HG03196 (cell line): ENCODE data around the gene KLHL36.
"Not testable (repeated sequence)": the region's sequence is repeated elsewhere in the genome, so short reads cannot be mapped to it uniquely, and the experiment has no call there.

Experiments used
- ATAC-seq: cut with Tn5 transposase; IDR thresholded peaks from one replicate; pipeline ENCODE4 v1.9.1; 2021; ENCODE audit not compliant: unreplicated experiment

KLHL36 gene

GRCh38 chr16:84667600-84668309 lies 19.4 kb downstream of the KLHL36 start:
- no peak for ATAC-seq

GRCh38 chr16:84670063-84670462 lies 21.8 kb downstream of the KLHL36 start:
- ATAC-seq, result no peak

- peak; percentile 65 for ATAC-seq
Observed at GRCh38 chr16:84672276-84673202, 24.2 kb downstream of the KLHL36 start.

DNA sequence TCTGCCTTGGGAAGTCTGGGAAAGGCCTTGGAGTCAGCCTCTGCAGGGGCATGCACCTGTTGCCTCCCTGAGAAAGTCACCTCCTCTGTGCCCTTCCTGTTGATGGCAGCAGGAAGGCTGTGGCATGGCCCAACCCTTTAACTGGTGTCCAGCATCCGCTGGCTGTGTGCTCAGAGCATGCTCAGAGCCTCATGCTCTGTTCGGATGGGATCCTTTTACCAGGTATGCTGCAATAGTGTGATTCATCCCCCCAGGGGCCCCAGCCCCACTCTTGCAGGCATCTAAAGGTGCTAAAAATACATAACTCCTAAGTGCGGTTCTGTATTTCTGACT lies 24.9 kb downstream of the KLHL36 start:
- ATAC-seq, result no peak

GRCh38 chr16:84673561-84673960 lies 25.2 kb downstream of the KLHL36 start:
- ATAC-seq, result no peak

- no peak for ATAC-seq
Observed at GRCh38 chr16:84675423-84675822, 27.1 kb downstream of the KLHL36 start.

GRCh38 chr16:84675884-84676283 lies 27.6 kb downstream of the KLHL36 start:
- ATAC-seq, result no peak

DNA sequence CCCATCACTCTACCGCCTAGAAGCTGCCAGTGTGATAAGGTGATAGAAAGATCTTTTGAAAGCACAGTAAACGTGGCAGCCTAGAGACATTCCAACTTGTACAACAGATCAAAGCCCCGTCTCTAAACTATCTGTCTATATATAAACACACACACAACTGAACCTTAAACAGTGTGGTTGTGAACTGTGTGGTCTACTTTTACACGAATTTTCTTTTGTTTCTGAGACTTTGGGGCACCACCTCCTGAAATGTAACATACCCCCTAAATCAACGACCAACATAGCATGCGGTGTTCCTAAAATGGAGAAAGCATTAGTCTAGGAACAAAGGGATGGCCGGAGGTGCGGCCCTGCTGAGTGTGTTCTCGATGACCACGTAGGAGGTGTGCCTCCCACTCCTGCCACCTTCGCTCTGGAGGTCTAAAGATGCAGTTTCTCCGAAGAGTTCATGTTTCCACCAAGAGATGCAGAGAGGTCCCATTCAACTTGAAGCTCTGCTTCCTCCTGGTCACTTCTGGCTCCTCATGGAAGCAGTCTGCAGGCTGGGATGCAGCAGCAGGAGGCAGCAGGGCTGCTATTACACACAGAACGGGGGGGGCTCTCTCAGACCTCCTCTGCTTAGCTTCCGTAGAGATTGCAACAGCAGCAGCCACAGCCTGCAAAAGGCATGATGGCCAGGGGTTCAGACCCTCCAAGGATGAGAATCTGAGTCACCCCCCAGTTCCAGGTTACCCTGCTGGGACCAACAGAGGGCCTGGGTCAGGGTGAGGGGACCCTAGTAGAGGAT lies 28.9 kb downstream of the KLHL36 start:
- no peak for ATAC-seq

DNA sequence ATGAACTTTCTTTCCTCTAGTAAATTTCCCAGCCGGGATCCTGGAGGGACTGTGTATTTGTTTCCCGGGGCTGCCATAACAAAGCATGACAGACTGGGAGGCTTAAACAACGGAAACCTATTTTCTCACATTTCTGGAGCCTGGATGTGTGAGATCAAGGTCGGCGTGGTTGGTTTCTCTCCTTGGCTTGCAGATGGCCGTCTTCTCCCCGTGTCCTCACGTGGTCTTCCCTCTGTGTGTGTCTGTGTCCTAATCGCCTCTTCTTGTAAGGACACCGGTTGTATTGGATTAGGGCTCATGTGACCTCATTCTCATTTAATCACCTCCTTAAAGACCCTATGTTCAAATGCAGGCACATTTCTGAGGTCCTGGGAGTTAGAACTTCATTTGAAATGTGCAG lies 29.5 kb downstream of the KLHL36 start:
- ATAC-seq, result no peak

DNA sequence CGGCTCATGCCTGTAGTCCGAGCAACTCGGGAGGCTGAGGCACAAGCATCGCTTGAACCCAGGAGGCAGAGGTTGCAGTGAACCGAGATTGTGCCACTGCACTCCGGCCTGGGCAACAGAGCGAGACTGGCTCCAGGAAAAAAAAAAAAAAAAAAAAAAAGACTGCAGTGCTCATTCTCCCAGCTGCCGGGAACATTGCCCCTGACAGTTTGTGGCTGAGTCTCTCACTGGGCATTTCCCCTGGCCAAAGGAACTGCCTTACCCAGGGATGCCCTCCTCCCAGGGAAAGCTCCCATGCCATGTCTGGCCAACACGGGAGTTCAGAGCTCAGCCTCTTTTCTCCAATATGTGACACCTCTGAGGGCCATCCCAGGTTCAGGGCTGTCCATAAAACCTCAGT lies 30.2 kb downstream of the KLHL36 start:
- ATAC-seq, result no peak

DNA sequence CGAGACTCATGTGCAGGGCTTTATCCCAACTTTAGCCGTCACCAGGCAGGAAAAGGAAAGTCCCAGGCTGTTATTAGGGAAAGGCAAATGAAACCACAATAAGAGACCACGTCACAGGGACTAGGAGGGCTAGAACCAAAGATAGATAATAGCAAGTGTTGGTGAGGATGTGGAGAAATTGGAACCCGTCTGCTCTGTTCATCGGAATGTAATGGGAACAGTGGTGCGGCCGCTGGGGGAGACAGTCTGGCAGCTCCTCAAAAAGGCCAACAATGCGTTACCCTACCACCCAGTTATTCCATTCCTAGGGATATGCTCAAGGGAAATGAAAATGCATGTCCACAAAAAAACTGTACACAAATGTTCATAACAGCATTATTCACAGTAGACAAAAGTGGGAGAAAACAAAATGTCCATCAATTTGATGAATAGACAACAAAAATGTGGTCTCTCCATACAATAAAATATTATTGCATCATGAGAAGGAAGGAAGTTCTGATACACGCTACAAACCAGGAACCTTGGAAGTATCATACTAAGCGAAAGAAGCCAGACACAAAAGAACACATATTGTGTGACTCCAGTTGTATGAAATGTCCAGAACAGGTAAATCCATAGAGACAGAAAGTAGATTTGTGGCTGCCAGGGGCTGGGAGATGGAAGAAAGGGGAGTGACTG lies 32.0 kb downstream of the KLHL36 start:
- no peak for ATAC-seq

- ATAC-seq, result no peak
Observed at GRCh38 chr16:84680843-84681629, 32.7 kb downstream of the KLHL36 start.

DNA sequence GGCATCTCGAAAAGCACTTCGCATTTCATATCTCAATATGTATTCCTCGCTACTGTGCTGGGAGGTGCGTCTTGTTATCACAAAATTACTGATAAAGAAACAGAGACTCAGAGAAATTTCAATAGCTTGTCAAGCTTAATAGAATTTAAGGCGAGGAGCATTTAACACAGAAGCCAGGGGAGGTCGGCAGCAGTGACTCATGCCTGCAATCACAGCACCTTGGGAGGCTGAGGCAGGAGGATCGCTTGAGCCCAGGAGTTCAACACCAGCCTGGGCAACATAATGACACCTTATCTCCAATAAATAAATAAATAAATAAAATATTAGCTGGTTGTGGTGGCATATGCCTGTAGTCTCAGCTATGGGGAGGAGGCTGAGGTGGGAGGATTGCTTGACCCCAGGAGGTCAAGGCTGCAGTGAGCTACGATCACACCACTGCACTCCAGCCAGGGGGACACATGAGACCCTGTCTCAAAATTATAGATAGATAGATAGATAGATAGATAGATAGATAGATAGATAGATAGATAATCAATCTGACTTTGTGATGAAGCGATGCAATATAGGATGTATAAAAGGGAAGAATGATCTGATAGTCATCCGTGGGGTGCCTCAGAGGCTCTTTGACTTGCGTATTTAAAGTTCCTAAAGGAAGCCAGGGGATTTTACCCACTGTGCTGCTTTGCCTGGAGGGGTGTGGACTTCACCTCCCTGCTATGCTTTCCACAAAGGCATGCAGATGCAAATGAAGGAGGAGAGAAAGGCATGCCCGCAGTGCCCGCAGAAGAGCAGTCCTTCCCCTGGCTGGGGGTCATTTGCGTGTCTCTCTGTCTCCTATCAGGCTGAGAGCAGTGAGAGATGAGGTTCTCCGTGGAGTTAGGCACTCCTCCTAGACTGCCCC lies 35.6 kb downstream of the KLHL36 start:
- no peak for ATAC-seq

- no peak for ATAC-seq
Observed at GRCh38 chr16:84684592-84684965, 36.3 kb downstream of the KLHL36 start.

GRCh38 chr16:84685210-84685609 lies 36.9 kb downstream of the KLHL36 start:
- ATAC-seq, result no peak

GRCh38 chr16:84686707-84687298 lies 38.5 kb downstream of the KLHL36 start:
- no peak for ATAC-seq

DNA sequence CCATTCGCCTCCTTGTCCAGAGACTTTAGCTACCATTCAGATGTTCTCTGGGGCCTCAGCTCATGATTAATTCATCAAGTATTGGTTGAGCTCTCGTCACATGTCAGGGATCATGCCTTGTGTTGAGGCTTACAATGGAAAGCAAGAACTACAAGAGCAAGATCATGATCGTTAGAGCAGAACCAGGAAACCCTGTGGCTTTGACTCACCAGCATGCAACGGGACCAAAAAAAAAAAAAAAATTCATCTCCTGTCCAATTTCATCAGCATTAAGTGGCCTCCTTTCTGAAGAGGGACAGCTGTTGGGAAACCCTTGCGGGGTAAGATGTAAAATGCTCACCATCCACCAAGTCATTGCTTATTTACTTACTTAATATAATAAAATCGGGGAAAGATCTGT lies 39.4 kb downstream of the KLHL36 start:
- ATAC-seq, result peak; percentile 79

DNA sequence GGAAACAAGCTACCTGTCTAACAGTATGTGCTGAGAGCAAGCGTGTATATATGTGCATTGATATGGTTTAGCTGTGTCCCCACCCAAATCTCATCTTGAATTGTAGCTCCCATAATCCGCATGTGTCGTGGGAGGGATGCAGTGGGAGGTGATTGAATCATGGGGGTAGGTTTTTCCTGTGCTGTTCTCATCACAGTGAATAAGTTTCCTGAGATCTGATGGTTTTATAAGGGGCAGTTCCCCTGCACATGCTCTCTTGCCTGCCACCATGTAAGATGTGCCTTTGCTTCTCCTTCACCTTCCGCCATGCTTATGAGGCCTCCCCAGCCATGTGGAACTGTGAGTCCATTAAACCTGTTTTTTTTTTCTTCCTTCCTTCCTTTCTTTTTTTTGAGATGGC lies 39.9 kb downstream of the KLHL36 start:
- not testable (repeated sequence) for ATAC-seq

DNA sequence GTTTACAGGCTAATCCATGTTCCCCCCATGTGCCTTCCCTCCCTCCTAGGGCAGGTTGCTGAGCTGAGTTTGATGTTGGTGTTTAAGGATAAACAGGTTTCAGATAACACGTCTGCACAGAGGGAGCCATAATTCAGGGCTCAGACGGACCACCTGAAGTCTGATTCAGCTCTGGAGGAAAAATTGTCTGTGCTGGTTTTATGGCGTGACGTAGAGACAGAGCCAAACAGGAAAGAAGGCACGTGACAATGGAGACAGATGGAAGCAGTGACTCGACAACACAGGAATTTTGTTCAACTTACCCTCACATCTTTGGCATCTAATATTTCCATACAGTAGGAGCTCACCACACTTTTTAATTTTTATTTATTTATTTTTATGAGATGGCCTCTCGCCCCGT lies 40.8 kb downstream of the KLHL36 start:
- no peak for ATAC-seq
